IMR-90 (cell line): ENCODE measurements around the gene USP24. TPM values are rescaled to one million over a fixed set of nuclear protein-coding genes. Genes with fewer than 3 reads are reported as not detected.

Experiments
- ATAC-seq: fragments of 200-7000 bp; cut with Tn5 transposase; 2 replicates; pipeline ENCODE4 v1.9.1; 2020; ENCODE audit warnings: low read depth, mild to moderate bottlenecking, moderate library complexity
- BruUV-seq: library from RNA; stranded (reverse); fragments of 400-500 nt; replicated peaks from 2 replicates; lab custom pipeline; 2021; lab: Mats Ljungman, UMichigan
- CTCF ChIA-PET: fragments of 300-600 bp; formaldehyde crosslinking; extraction: SDS; loops from one replicate; lab custom pipeline; 2021; ENCODE audit warnings: antibody characterized with exemption; lab: Yijun Ruan, JAX
- POLR2A ChIA-PET: fragments of 300-600 bp; sonication (Branson Sonifier 250); formaldehyde crosslinking; loops from one replicate; lab custom pipeline; 2022; ENCODE audit warnings: antibody characterized with exemption; ENCODE audit not compliant: unreplicated experiment; lab: Charles Lee
- DNase-seq: peaks from one replicate; pipeline ENCODE4 v3.0.0; 2013
- H2AFZ ChIP-seq: replicated peaks from 2 replicates; pipeline ENCODE3; 2013; ENCODE audit warnings: low read length, mild to moderate bottlenecking; ENCODE audit not compliant: poor library complexity
- H2AK5ac ChIP-seq: 2 replicates; pipeline ENCODE4 v1.6.1; 2013; ENCODE audit warnings: low read depth, low read length, inconsistent platforms
- H2AK9ac ChIP-seq: replicated peaks from 2 replicates; pipeline ENCODE3; 2013; ENCODE audit warnings: mild to moderate bottlenecking, low read depth, low read length, moderate library complexity; ENCODE audit not compliant: poor library complexity
- H2BK120ac ChIP-seq: 2 replicates; pipeline ENCODE4 v1.6.1; 2013; ENCODE audit warnings: low read depth, low read length, inconsistent platforms
- H2BK15ac ChIP-seq: 3 replicates; pipeline ENCODE4 v1.6.1; 2013; ENCODE audit warnings: low read depth, low read length, inconsistent platforms
- H2BK20ac ChIP-seq: 2 replicates; pipeline ENCODE4 v1.6.1; 2013; ENCODE audit warnings: low read depth, mild to moderate bottlenecking, inconsistent platforms, low read length, moderate library complexity
- H2BK5ac ChIP-seq: 2 replicates; pipeline ENCODE4 v1.6.1; 2013; ENCODE audit warnings: mild to moderate bottlenecking, low read depth, low read length, inconsistent platforms; ENCODE audit not compliant: poor library complexity, severe bottlenecking
- H3K14ac ChIP-seq: replicated peaks from 2 replicates; pipeline ENCODE4 v1.6.1; 2013; ENCODE audit warnings: low read depth, low read length, inconsistent platforms
- H3K18ac ChIP-seq: 2 replicates; pipeline ENCODE4 v1.6.1; 2013; ENCODE audit warnings: low read depth, low read length, control low read depth
- H3K23ac ChIP-seq: 2 replicates; pipeline ENCODE4 v1.6.1; 2013; ENCODE audit warnings: low read depth, low read length, inconsistent platforms
- H3K27ac ChIP-seq: 2 replicates; pipeline ENCODE4 v1.5.1; 2013; ENCODE audit warnings: mild to moderate bottlenecking, control low read depth, low read length; ENCODE audit not compliant: insufficient read depth
- H3K27me3 ChIP-seq: 2 replicates; pipeline ENCODE4 v1.6.1; 2013; ENCODE audit warnings: low read length; ENCODE audit not compliant: control insufficient read depth, insufficient read depth
- H3K36me3 ChIP-seq: 2 replicates; pipeline ENCODE4 v1.6.1; 2013; ENCODE audit warnings: low read length, mixed read lengths; ENCODE audit not compliant: control insufficient read depth, insufficient read depth
- H3K4ac ChIP-seq: 2 replicates; pipeline ENCODE4 v1.6.1; 2013; ENCODE audit warnings: low read depth, low read length, inconsistent platforms
- H3K4me1 ChIP-seq: 2 replicates; pipeline ENCODE4 v1.6.1; 2013; ENCODE audit warnings: low read length, mixed read lengths; ENCODE audit not compliant: control insufficient read depth, insufficient read depth
- H3K4me2 ChIP-seq: 2 replicates; pipeline ENCODE4 v1.6.1; 2013; ENCODE audit warnings: low read depth, mild to moderate bottlenecking, control low read depth, low read length, moderate library complexity
- H3K4me3 ChIP-seq: 2 replicates; pipeline ENCODE4 v1.5.1; 2013; ENCODE audit warnings: low read depth, mild to moderate bottlenecking, control low read depth, low read length, moderate library complexity; ENCODE audit not compliant: insufficient read depth
- H3K56ac ChIP-seq: 2 replicates; pipeline ENCODE4 v1.6.1; 2013; ENCODE audit warnings: low read length, inconsistent platforms; ENCODE audit not compliant: insufficient read depth; ENCODE audit errors: extremely low read depth
- H3K79me1 ChIP-seq, 2 experiments: 2 replicates each; pipeline ENCODE4 v1.6.1; 2013; ENCODE audit warnings: low read length in 2 of 2, inconsistent platforms in 1 of 2, low read depth in 1 of 2
- H3K9ac ChIP-seq: 2 replicates; pipeline ENCODE4 v1.6.1; 2013; ENCODE audit warnings: low read depth, low read length, control low read depth
- H3K9me1 ChIP-seq: 2 replicates; pipeline ENCODE4 v1.6.1; 2013; ENCODE audit warnings: low read length, inconsistent platforms; ENCODE audit not compliant: insufficient read depth
- H3K9me3 ChIP-seq: 2 replicates; pipeline ENCODE4 v1.6.1; 2013; ENCODE audit warnings: low read length; ENCODE audit not compliant: control insufficient read depth, insufficient read depth
- H4K20me1 ChIP-seq: 2 replicates; pipeline ENCODE4 v1.6.1; 2013; ENCODE audit warnings: low read length, inconsistent platforms; ENCODE audit not compliant: insufficient read depth
- H4K5ac ChIP-seq: 2 replicates; pipeline ENCODE4 v1.6.1; 2013; ENCODE audit warnings: mild to moderate bottlenecking, low read depth, low read length, control low read depth
- H4K8ac ChIP-seq, 2 experiments: 2 replicates each; pipeline ENCODE4 v1.6.1; 2013; ENCODE audit warnings: low read depth in 2 of 2, low read length in 2 of 2, control low read depth in 1 of 2, inconsistent platforms in 1 of 2
- H4K91ac ChIP-seq: 2 replicates; pipeline ENCODE4 v1.6.1; 2013; ENCODE audit warnings: low read depth, low read length, inconsistent platforms; ENCODE audit not compliant: insufficient read depth
- BHLHE40 ChIP-seq: fragments of 150-350 bp; IDR thresholded peaks from 2 replicates; pipeline ENCODE4 v1.6.1; 2016; ENCODE audit warnings: mild to moderate bottlenecking, low read depth, low read length
- CEBPB ChIP-seq: IDR thresholded peaks from 2 replicates; pipeline ENCODE4 v1.6.1; 2012; ENCODE audit warnings: low read depth, low read length, improper control_type of control experiment
- CHD1 ChIP-seq: IDR thresholded peaks from 2 replicates; pipeline ENCODE4 v1.6.1; 2012; ENCODE audit warnings: low read depth, low read length, improper control_type of control experiment
- CTCF ChIP-seq: conservative IDR thresholded peaks from 2 replicates; pipeline ENCODE4 v1.5.1; 2012; ENCODE audit warnings: mild to moderate bottlenecking, low read depth, low read length, improper control_type of control experiment
- ELK1 ChIP-seq: fragments of 150-350 bp; IDR thresholded peaks from 2 replicates; pipeline ENCODE4 v1.6.1; 2016; ENCODE audit warnings: low read depth, mild to moderate bottlenecking, low read length, moderate library complexity, borderline replicate concordance
- FOS ChIP-seq: fragments of 150-350 bp; IDR thresholded peaks from 2 replicates; pipeline ENCODE4 v1.6.1; 2016; ENCODE audit warnings: low read depth, low read length
- MAFK ChIP-seq: IDR thresholded peaks from 2 replicates; pipeline ENCODE4 v1.6.1; 2012; ENCODE audit warnings: low read depth, low read length, improper control_type of control experiment
- MAZ ChIP-seq: IDR thresholded peaks from 2 replicates; pipeline ENCODE4 v1.6.1; 2012; ENCODE audit warnings: low read depth, mild to moderate bottlenecking, low read length, improper control_type of control experiment, moderate library complexity, borderline replicate concordance
- MXI1 ChIP-seq: IDR thresholded peaks from 2 replicates; pipeline ENCODE4 v1.6.1; 2012; ENCODE audit warnings: low read depth, mild to moderate bottlenecking, low read length, moderate library complexity, borderline replicate concordance
- NFE2L2 ChIP-seq: fragments of 150-350 bp; IDR thresholded peaks from 2 replicates; pipeline ENCODE4 v1.6.1; 2016; ENCODE audit warnings: low read depth, mild to moderate bottlenecking, low read length
- POLR2A ChIP-seq: IDR thresholded peaks from 2 replicates; pipeline ENCODE4 v1.6.1; 2012; ENCODE audit warnings: mild to moderate bottlenecking, low read depth, low read length
- RAD21 ChIP-seq: IDR thresholded peaks from 2 replicates; pipeline ENCODE4 v1.6.1; 2012; ENCODE audit warnings: low read length, improper control_type of control experiment
- RCOR1 ChIP-seq: IDR thresholded peaks from 2 replicates; pipeline ENCODE4 v1.6.1; 2012; ENCODE audit warnings: mild to moderate bottlenecking, low read length, improper control_type of control experiment; ENCODE audit not compliant: insufficient replicate concordance
- RFX5 ChIP-seq: IDR thresholded peaks from 2 replicates; pipeline ENCODE4 v1.8.0; 2012; ENCODE audit warnings: low read depth, mild to moderate bottlenecking, low read length, moderate library complexity
- SMC3 ChIP-seq: fragments of 150-350 bp; IDR thresholded peaks from 2 replicates; pipeline ENCODE4 v1.6.1; 2016; ENCODE audit warnings: low read depth, mild to moderate bottlenecking, antibody characterized with exemption, low read length, moderate library complexity
- USF2 ChIP-seq: fragments of 150-350 bp; IDR thresholded peaks from 2 replicates; pipeline ENCODE4 v1.6.1; 2017; ENCODE audit warnings: mild to moderate bottlenecking, antibody characterized with exemption, low read length, low read depth
- WGBS, 2 experiments: methylation state at CpG; one replicate each; pipeline versions ENCODE4 v1.1.5 to v1.1.7; 2013; ENCODE audit warnings: missing lambda C conversion rate in 2 of 2; ENCODE audit not compliant: insufficient read length in 1 of 2; ENCODE audit errors: extremely low coverage in 2 of 2; 5-methylcytosine and 5-hydroxymethylcytosine counted together
- dilution Hi-C: fragments of 300-500 bp; cut with HindIII; formaldehyde crosslinking; loops from one replicate; pipeline ENCODE4 v1.14.3; 2018; ENCODE audit warnings: low sequenced_read_pairs; ENCODE audit not compliant: unreplicated experiment
- in situ Hi-C: fragments of 300-500 bp; cut with MboI; formaldehyde crosslinking; loops from 3 replicates; pipeline ENCODE4 v1.14.3; 2019; ENCODE audit warnings: low sequenced_read_pairs, inconsistent platforms, mixed read lengths
- intact Hi-C: fragments of 100-400 bp; cut with micrococcal nuclease; formaldehyde crosslinking; loops from 2 replicates; pipeline ENCODE4 v1.10.0; 2022
- polyA plus RNA-seq, 3 experiments: library from polyadenylated mRNA; depleted of rRNA; stranded (reverse); fragments of >200 nt; gene quantifications; 2 replicates each; pipeline ENCODE4 v1.2.3, GENCODE V29; 2012; ENCODE audit warnings: low replicate concordance in 1 of 3
- total RNA-seq: library from RNA; depleted of rRNA; stranded (reverse); fragments of >200 nt; gene quantifications from 2 replicates; pipeline ENCODE4 v1.2.3, GENCODE V29; 2012

Gene USP24
- total and polyA plus RNA-seq, 2 of the 4 experiments (the other 2 are of a cell fraction): 8.4 to 36.7 TPM

- intact Hi-C loops (loop anchor here (5.0 kb wide), 1 partner anchor 36 kb away; no protein-coding TSS in a partner anchor), in situ Hi-C loops (no loop called here), dilution Hi-C loops (no loop called here)
- peaks cover 41% of the 10 kb centered on the region for H4K20me1 ChIP-seq
- peaks cover 5% of the 10 kb centered on the region for H3K4me1 ChIP-seq
- H2AK9ac ChIP-seq: no peak overlapping the region
- no peak overlapping the region for H2AFZ ChIP-seq
- no peak overlapping the region for H3K56ac ChIP-seq
- no CpG with 5 or more reads among the region's 2 CpGs for WGBS, 2 experiments
- no peak for DNase-seq
- H2AK5ac ChIP-seq: no peak overlapping the region
- H3K9ac ChIP-seq: no peak overlapping the region
- H3K4me2 ChIP-seq: no peak overlapping the region
- no peak overlapping the region for H2BK120ac ChIP-seq
- no peak overlapping the region for H3K4ac ChIP-seq
- BruUV-seq: no TSS peak
- no peak overlapping the region for H4K91ac ChIP-seq
- no peaks in the 10 kb centered on the region for H3K27me3 ChIP-seq
- no peak overlapping the region for H2BK15ac ChIP-seq
- H3K9me1 ChIP-seq: peaks cover 12% of the 10 kb centered on the region
- POLR2A ChIA-PET: no interaction called here
- H3K36me3 ChIP-seq: no peaks in the 10 kb centered on the region
- H3K18ac ChIP-seq: no peak overlapping the region
- H3K27ac ChIP-seq: no peak overlapping the region
- H3K4me3 ChIP-seq: no peak overlapping the region
- no peak overlapping the region for H3K14ac ChIP-seq
- H3K23ac ChIP-seq: no peak overlapping the region
- no peak overlapping the region for H4K8ac ChIP-seq
- no peak overlapping the region for H4K5ac ChIP-seq
- no peak for ATAC-seq
- peaks cover 14 to 57% of the 10 kb centered on the region in 2 experiments for H3K79me1 ChIP-seq
- TF ChIP-seq ELK1: no peak
- no peak for TF ChIP-seq CEBPB
- TF ChIP-seq RCOR1: no peak
- no peak for TF ChIP-seq BHLHE40
- no peak for TF ChIP-seq CTCF
- TF ChIP-seq CHD1: no peak
- no peak for TF ChIP-seq NFE2L2
- TF ChIP-seq MAZ: no peak
- TF ChIP-seq RAD21: no peak
- no peak for TF ChIP-seq MAFK
- no peak for TF ChIP-seq POLR2A
- TF ChIP-seq RFX5: no peak
- no peak for TF ChIP-seq USF2
- no peak for TF ChIP-seq MXI1
- TF ChIP-seq SMC3: no peak
- no peak for TF ChIP-seq FOS
- CTCF ChIA-PET: no interaction called here
- no peak overlapping the region for H2BK5ac ChIP-seq
- H3K9me3 ChIP-seq: no peaks in the 10 kb centered on the region
- H2BK20ac ChIP-seq: no peak overlapping the region
Measured at GRCh38 chr1:55203064-55203463, 12.1 kb downstream of the USP24 start.
